HG03175 (cell line): ENCODE measurements around the gene ANGPT4.

Experiments used
- ATAC-seq: cut with Tn5 transposase; IDR thresholded peaks from one replicate; pipeline ENCODE4 v1.9.1; 2021; ENCODE audit warnings: mild to moderate bottlenecking, moderate library complexity; ENCODE audit not compliant: unreplicated experiment

ANGPT4 gene

DNA sequence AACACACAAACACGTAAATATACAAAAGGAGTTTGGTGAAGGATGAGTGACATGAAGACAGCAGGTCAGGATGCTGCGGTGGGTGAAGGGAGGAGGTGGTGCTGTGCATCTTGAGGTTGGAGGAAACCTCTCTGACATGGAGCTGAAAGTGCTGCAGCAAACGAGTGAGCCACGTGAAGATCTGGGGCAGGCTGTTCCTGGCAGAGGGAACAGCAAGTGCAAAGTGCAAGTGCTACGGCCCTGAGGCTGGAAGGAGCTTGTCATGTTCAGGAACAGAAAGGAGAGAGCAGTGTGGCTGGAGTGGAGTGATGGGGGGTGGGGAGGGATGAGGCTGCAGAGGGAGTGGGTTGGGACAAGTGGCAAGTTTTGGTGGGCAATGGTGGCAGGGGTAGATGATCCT, 24.8 kb upstream of the ANGPT4 start:
- ATAC-seq: no peak

DNA sequence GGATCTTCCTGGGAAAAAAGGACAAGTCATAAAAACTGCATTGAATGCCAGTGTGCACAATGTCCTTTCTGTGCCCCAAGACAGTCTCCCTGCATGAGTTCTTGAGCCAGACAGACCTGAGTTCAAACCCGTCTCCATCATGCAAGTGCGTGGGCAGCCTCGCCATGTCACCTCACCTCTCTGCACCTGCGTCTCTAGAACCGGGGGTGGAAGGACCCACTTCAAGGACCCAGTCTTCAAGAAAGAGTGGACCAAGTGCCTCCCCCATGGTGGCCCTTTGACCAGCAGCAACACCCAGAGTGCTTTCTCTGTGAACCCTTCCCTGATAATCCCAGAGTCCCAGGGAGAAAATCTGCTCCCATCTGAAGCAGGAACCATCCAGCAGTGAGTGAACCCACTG, 23.5 kb upstream of the ANGPT4 start:
- no peak for ATAC-seq

DNA sequence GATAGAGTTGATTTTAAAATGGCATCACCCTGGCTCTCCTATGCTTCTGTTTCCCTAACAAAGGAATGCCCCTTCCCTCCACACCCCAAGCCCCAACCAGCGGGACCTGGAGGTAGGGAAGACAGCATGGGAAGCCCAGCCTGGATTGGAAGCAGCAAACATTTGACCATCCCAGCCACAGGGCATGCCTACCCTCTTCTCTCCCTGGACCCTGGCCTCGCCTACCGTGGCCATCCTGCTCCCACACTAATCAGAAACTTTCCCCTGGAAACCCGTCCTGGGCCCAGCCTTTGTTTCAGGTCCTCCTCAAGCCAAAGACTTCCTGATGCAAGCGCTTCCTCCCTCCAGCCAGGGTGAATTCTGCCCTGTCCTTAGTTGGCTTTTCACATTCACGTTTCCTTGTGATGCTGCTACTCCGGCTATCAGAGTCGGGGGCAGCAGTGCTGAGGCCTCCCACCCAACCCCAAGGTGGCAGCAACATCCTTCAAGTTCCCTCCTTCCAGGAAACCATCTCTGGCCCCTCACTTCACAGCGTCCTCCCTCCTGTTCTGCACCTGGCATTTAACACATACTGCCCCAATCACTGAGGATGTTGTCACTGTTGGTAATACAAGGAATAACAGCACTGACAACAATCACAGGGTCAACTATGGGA, 18.2 kb upstream of the ANGPT4 start:
- no peak for ATAC-seq

DNA sequence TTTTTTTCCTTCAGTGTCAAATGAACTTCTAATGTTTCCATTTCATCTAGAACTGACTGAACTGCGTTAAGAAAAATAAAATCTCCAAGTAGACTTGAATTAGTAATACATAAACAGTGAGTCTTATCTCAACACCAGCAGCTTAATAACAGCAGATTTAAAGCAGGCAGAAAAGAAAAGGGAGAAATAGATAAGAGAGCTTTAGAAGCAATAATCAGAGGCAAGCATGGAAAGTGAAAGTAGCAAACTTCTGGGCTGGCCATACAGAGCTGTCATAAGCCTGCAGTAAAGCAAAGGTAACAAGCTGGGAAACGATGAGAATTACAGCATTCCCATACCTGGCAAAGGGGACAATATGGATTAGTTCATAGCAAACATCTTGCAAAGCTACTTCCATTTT, 16.9 kb upstream of the ANGPT4 start:
- ATAC-seq: no peak

DNA sequence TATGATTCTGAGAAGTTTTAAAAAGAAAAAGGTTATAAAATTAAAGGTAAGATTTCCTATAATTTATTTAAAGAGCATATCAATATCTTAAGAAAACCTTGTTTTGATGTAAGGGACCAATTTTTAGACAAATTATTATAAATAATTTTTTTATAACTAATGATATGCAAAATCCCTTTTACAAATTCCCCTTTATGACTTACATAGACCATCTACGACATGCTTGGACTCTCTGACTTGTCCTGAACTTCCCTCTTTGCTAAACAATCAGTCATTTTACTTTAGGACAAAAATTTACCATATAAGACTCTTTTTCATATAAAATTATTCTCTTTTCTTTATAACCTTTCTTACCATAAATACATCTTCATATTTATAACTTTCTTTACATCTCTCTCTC, 15.3 kb upstream of the ANGPT4 start:
- ATAC-seq: no peak

DNA sequence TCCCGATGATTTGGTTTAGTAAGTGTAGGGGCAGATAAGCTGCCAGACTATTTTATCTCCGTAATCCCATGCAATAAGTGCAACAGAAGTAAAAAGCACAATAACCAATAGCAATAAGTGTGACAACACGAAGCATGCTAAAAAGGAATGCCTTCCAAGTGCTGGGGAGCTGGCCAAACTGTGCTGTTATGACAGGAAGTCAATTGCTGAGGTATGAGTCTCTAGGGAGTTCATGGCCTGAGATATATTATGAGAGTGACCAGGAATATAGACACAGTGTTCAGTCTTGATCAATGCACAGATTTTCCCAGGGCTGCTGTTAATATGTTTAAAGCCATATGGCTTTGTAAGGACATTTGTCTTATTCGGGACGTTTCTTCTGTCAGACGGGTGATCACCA, 10.5 kb upstream of the ANGPT4 start:
- ATAC-seq: no peak

DNA sequence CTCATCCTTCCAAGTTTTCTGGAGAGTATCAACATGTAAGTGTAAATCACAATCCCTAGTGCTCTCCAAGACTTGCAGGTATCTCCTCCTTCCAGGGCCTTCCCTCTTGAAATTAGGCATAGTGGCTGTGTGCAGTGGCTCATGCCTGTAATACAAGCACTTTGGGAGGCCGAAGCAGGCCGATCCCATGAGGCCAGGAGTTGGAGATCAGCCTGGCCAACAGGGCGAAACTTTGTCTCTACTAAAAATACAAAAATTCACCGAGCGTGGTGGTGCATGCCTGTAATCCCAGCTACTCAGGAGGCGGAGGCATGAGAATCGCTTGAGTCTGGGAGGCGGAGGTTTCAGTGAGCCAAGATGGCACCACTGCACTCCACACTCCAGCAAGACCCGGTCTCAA, 9.4 kb upstream of the ANGPT4 start:
- ATAC-seq: no peak

DNA sequence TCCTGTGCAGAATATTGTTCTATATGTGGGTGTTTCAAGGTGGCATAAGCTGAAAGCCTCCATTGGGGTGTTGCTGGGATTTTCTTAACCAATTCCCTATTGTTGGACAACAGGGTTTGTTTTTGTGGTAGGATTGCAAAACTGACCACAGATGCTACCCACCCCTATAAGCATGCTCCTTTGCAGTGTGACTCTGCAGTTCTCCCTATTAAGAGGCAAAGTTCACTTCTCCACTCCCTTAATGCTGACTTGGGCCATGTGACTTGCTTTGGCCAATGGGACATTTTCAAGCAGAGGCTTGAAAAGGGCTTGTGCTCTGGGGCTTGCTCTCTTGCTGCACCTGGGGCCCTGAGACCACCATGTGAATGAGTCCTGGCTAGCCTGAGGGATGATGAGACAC, 8.5 kb upstream of the ANGPT4 start:
- no peak for ATAC-seq

DNA sequence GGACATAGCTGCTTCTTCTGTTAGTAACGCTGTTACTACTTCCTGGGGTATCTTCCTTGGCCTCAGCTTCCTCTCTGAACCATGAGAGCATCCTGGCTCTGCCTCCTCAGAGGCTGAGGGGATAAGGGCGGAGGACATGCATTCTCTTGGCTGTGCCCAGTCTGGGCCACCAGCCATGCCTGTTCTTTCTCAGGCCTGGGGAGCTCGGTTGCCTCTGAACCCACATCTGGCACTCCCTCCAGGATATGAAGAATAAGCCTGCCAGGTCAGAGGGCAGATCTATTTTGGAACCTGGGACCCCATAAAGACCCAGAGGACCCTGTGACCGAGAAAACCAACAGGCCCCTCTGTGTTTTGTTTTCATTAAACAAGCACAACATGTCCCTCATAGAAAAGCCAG, 6.6 kb upstream of the ANGPT4 start:
- no peak for ATAC-seq

DNA sequence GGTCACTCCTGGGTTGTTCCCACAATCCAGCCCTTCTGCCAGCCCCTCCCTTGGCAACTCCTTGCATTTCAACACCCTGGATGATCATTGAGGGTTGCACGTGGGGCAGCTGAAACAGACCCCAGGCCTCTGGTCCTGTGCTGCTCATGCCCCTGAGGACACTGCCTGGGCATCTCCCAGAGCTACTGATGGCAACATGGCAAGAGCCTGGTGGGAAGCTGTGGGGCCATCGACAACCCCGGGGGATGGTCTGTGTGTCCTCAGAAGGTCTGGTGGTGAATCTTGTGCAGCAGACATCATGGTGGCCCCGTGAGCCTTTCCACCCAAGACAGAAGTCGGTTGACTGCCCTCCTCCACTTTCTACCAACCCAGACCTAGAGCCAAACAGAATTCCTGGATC, 4.9 kb upstream of the ANGPT4 start:
- no peak for ATAC-seq

DNA sequence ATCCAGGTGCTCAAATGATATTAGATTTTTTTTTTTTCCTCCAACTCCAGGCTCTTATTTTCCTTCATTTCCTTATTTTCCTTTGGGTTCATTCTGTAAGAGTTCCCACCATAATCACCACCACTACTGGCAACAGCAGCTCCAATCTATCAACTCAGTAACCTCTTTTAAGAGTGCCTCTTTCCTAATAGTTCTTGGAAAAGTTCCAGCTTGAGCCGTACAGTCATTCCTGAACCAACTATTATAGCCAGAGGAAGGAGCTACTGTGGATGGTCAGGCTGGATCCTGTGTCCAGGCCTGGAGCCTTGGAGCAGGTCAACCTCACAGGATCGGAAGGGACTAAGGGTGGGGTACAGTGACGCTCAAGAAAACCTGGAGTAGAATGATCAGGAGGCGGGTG, 4.2 kb upstream of the ANGPT4 start:
- no peak for ATAC-seq

DNA sequence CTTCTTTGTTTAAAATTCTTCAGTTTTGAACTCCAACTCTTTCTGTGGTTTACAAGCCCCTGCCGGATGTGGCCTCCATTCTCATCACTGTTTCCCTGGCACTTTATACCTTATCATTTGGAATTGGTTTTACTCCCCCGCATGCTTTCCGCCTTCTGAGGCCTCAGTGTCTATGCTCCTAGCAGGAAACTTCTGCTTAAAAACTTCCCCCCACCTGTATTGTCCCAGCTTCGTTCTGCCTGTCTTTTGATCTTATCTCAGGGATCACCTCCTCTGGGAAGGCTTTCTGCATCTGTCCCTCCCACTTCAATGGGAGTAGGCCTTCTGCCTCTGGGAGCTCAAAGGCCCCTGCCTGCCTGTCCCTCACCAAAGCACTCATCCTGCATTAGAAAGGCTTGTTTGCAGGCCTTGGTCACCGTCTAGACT, 3.4 kb upstream of the ANGPT4 start:
- ATAC-seq: no peak

DNA sequence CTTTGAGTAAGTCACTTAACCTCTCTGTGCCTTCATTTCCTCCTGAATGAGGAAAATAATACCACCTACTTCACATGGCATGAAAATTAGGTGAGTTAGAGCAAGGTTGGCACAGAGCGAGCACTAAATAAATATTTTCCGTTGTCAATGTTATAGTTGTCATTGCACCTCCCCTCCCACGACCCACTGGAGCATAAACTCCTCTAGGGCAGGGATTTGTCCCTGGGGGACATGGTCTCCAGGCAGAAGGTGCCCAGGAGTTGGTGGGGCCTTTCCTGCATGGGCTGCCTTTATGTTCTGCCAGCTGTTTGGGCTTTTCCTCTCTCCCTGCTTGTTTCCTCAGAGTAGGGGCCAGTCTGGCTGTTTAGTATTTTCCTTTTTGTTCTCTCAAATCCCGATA, 1.3 kb upstream of the ANGPT4 start:
- no peak for ATAC-seq

DNA sequence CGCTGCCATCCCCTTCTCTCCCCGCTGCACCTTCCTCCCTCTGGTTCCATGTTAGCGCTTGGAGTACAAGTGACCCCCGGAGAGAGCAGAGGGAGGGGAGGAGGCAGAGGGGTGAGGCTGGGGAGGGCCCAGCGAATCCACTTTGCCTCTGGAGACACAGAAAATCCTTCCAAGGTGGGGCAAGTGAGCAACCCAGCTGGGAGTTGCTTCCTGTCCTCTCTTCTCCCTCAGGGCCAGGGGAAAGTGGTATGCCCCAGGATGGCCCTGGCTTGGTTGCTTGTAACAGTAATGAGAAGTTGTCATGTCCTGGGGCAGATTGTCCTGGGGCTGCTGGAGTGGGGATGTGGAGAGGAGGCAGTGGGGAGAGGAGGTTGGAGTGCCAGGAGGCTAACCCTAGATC, 691 bp upstream of the ANGPT4 start:
- ATAC-seq: no peak

DNA sequence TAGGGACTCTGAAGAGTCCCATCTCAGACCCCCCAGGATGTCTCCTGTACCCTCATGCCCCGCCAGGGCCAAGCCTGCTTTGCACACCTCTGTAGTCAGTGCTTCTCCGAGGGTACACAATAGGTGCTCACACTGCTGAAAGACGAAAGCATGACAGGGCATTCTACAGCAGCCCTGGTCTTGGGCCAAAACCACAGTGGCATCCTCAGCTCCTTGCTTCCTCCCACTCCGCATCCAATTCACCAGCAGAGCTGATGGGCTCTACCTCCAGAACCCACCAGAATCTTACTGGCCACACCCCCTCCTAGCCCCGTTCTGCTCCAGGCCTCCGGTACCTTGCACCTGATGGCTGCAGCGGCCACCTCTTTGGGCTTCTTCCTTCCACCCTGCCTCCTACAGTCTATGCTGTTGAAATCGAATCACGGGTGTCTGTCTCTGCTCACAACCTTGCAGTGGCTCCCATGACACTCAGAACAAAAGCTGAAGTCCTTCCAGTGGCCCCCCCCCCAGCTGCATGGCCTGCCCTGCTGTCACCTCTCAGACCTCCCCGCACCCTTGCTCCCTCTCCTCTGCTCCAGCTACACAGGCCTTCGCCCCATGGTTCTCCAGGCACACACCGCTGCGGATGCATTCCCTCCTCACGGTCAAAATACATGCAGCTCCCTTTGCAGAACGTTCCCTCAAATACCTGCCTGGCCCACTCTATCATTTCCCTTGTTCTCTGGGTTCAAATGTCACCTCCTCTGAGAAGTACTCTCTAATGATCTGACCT, 1.2 kb downstream of the ANGPT4 start:
- no peak for ATAC-seq

DNA sequence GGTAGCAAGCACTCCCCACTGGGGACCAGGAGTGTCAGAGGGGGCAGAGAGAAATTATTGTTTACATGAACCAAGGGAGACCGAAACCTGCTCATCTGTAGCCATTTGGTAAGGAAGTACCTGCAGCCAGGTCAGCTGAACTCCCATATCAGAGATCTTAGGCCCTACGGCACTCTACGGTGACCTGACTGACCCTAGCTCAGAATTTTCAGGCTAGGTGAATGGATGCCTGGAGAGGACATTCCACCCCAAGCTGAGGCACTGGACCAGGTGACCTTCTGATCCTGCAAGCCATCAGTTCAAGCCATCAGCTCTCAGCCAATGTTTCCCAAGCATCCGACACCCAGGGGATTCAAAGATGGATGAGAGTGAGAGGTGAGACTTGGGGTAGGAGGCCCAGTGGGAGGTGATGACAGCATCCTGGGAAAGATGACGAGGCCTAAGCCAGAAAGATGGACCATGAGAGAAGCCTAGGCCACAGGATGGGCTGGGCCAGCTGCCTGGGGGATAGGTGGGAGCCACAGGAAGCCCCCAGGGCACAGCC, 2.8 kb downstream of the ANGPT4 start:
- no peak for ATAC-seq

DNA sequence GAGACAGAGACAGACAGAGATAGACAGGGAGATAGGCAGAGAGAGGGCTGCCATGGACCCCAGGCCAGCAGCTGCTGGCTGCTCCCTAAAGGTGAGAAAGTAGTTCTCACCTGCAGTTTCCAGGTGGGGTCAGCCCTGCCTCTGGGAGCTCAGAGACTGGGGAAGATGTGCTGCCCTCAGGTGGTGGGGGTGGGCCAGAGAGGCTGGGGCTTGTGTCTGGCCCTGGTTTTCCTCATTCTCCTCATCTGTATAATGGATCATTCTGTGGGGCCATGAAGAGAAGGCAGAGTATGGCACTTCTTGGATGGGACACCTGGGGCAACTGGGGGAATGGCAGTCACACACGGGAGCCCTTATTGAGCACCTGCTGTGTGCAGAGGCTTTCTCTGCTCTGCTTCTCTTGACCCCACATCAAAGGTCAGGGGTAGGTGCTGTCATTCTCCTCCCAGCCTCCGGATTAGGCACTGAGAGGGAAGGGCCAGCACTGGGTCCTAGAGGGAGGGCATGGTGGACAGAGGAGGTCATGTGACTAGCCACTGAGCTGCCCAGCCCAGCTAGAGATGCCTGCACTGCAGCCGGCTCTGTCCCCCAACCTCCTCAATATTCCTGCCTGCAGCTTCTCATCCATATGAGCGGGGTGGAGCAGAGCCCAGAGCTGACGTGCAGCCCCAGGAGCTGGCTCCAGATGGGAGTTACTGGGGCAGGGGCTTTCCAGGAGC, 4.1 kb downstream of the ANGPT4 start:
- no peak for ATAC-seq

DNA sequence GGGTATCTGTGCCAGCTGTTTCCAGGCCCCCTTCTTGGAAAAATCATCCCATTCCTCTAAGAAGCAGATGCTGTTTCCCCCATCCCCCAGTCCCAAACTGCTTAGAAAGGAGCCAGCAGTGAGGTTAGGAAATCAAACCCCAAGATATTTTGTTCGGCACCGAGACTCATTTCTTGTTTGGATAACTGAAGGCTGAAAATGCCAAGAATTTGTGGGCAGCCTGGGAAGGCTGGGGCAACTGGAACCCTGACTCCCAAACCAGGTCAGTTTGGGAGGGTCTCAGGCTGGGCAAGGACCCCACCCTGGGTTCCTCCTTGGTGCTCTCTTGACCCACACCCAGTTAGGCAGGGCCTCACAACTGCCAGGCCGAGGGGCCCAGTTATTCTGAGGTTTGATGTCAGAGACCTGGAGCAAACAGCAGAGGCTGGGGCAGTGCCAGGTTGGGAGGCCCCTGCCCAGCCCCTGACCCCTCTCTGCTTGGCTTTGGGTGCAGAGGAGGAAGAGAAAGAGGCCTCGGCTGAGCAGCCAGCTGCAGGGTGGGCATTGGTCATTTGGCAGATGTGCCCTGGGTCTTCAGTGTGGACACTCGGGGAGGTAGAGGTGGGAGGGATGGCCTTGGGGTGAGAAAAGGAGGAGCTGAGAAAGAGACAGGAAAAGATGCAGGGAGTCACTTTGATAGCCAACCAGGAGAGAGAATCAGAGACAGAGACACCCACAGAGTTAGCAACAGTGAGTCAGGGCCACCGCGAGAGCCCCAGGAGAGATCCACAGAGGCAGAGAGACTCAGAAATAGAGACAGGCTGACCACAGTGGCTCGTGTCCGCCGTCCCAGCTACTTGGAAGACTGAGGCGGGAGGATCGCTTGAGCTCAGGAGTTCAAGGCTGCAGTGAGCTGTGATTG, 5.0 kb downstream of the ANGPT4 start:
- no peak for ATAC-seq

DNA sequence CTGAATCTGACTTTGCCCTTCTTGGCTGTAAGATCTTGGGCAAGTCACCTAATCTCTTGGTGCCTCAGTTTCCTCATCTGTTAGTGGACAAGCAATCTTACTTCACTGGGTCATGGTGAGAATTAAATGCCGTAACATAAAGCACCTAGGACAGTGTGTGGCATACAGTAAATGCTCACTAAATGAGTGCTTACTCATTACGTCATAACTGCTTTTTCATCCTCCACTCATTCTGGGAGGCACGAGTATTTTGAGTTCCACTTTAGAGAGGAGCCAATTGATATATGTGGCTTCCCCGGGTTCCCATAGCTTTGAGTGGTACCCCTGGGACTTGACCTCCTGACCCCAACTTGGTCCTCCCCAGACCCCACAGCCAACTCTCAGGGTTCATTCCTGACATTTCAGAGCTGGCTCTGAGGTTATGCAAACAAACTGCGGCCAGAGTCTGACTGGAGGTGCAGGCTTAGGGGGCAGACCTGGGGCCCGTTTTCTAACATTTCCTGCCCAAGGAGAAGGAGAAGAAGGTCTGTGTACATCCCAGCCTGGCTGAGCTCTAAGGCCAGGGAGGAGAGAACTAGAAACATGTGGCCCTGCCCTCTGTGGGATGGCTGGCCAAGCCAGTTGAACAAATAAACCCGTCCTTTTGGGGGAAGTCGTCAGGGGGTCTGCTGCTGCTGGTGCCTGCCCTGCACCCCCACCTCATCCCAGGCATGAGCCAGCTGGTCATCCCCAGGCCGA, 5.8 kb downstream of the ANGPT4 start:
- no peak for ATAC-seq

DNA sequence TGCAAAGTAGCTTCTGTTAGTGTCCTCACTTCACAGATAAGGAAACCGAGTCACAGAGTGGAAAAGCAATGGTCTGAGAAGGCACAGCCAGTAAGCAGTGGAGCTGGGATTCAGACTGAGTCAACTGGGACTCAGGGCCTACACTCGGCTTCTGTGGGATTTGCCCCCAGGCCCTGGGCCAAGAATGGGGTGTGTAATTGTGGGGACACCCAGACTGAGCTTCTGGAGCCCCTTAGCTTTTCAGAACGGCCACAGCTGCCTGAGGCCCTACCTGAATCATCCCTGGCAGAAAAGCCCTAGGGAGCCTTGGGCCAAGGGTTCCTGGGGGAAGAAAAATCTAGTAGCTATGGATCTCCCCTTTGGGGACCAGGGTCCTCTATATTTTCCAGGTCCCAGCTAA, 6.5 kb downstream of the ANGPT4 start:
- ATAC-seq: no peak
